ENCODE measurements around the gene SPI1. TPM values are rescaled to one million over a fixed set of nuclear protein-coding genes. Genes with fewer than 3 reads are reported as not detected.

The SPI1 gene
- total RNA-seq, 1 experiment from 2014 or later, result not detected

DNA sequence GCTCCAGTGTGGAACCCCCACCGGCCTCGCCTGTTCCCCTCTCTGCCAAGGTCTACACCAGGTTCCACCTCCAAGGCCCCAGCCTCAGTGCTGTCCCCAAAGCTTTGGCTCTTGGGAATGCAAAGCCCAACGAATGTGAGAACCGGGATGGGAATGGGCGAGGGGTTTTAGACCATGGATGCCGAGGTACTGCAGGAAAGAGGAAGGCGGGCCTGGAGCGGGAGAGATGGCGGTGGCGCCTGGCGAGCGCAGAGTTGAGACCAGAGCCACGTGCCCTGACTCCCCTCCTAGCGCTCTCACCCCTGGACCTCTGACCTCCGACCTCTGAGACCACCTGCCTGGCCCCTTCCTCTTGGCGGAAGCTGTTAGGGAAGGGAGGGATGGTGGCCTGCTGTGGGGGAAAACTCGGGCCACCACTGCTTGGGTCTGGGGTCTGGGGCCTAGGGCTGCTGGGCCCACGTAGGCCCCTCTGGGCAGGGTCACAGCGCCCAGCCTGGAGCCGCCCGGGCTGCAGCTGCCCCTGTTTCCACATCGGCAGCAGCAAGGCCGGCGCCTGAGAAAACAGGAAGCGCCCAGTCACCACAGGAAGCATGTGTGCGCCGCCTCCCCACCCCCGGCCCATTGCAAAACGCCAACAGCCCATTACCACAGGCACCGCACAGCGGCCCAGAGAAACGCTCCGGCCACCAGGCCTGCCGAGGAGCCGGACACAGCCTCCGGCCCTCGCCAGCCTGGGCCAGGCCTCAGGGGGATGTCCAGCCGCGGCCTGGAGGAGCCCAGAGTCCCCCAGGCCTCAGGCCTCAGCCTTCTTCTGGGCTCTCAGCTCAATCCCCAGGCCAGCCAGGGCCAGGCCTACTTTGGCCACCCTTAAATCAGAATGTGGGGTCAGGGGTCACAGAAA, 16.2 kb upstream of the SPI1 start:
- Mint-ChIP-seq H3K9me3 (no peaks in the 10 kb centered on the region; a peak in 1 of 5 replicates), H3K27ac (peak overlapping the region in 1 of 3 experiments; percentile 87; a peak in 3 of 7 replicates), H3K27me3 (ENCODE audit: low read depth) (no peaks in the 10 kb centered on the region; the same call in 1 of the 2 replicates), H3K36me3 (ENCODE audit: insufficient read depth in 1 of 3, low read depth in 3 of 3) (no peaks in the 10 kb centered on the region), H3K4me3 (no peak overlapping the region; a peak in 1 of 5 replicates), H3K4me1 (peaks cover 11 to 15% of the 10 kb centered on the region in 2 experiments)
- Histone ChIP-seq H3K27ac (ENCODE audit: insufficient read length, low read depth, low read length) (no peak overlapping the region), H4K8ac (replicated peaks; ENCODE audit: insufficient read length, low read depth, low read length) (no peak overlapping the region), H3K4ac (ENCODE audit: low read depth, low read length) (no peak overlapping the region), H3K23me2 (ENCODE audit: insufficient read length, low read depth, low read length, poor library complexity, severe bottlenecking) (no peaks in the 10 kb centered on the region), H2BK5ac (ENCODE audit: insufficient read length, low read length) (no peak overlapping the region), H3K79me1 (ENCODE audit: insufficient read depth, low read depth, low read length, poor library complexity, severe bottlenecking) (no peaks in the 10 kb centered on the region), H2AFZ (ENCODE audit: low read length) (no peak overlapping the region), H4K91ac (ENCODE audit: insufficient read length, low read depth, low read length) (no peak overlapping the region), H3T11ph (ENCODE audit: low read length) (no peak overlapping the region), H3K79me2 (ENCODE audit: insufficient read depth, low read length) (no peaks in the 10 kb centered on the region), H3K4me1 (ENCODE audit: insufficient read depth, low read length) (no peaks in the 10 kb centered on the region; the same call in 1 of the 2 replicates), H2BK12ac (ENCODE audit: insufficient read length, low read depth, low read length) (no peak overlapping the region), H4K20me1 (ENCODE audit: control insufficient read depth, insufficient read depth, insufficient read length) (no peaks in the 10 kb centered on the region), H3K4me2 (ENCODE audit: insufficient read depth, insufficient read length, low read length) (no peak overlapping the region), H2BK20ac (ENCODE audit: low read depth, low read length, poor library complexity, severe bottlenecking) (no peak overlapping the region), H3K9ac (ENCODE audit: extremely low read depth, insufficient read length, low read length) (no peak overlapping the region), H3K18ac (ENCODE audit: insufficient read length, low read depth, low read length) (no peak overlapping the region), H3K56ac (ENCODE audit: insufficient read length, low read depth, low read length) (no peak overlapping the region), H2BK15ac (ENCODE audit: low read depth, low read length) (no peak overlapping the region), H2BK120ac (ENCODE audit: low read depth, low read length, poor library complexity, severe bottlenecking) (no peak overlapping the region), H3K9me3 (ENCODE audit: control insufficient read depth, low read depth, low read length) (no peaks in the 10 kb centered on the region), H3K14ac (ENCODE audit: insufficient read depth, low read length) (no peak overlapping the region), H3K27me3 (ENCODE audit: insufficient read depth, low read length) (no peaks in the 10 kb centered on the region), H4K5ac (ENCODE audit: insufficient read length, low read depth, low read length) (no peak overlapping the region), H3K23ac (ENCODE audit: insufficient read length, low read depth, low read length) (no peak overlapping the region), H2AK5ac (ENCODE audit: insufficient read length, low read length) (no peak overlapping the region)
- TF ChIP-seq, protein P1, sequence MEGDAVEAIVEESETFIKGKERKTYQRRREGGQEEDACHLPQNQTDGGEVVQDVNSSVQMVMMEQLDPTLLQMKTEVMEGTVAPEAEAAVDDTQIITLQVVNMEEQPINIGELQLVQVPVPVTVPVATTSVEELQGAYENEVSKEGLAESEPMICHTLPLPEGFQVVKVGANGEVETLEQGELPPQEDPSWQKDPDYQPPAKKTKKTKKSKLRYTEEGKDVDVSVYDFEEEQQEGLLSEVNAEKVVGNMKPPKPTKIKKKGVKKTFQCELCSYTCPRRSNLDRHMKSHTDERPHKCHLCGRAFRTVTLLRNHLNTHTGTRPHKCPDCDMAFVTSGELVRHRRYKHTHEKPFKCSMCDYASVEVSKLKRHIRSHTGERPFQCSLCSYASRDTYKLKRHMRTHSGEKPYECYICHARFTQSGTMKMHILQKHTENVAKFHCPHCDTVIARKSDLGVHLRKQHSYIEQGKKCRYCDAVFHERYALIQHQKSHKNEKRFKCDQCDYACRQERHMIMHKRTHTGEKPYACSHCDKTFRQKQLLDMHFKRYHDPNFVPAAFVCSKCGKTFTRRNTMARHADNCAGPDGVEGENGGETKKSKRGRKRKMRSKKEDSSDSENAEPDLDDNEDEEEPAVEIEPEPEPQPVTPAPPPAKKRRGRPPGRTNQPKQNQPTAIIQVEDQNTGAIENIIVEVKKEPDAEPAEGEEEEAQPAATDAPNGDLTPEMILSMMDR (conservative IDR thresholded peaks at IDR 0.05), result no peak
- WGBS (ENCODE audit: extremely low coverage, insufficient read length, low lambda C conversion rate), result no CpG with 5 or more reads among the region's 39 CpGs
- DNase-seq, result peak; percentile 32
